Breast epithelium (tissue), 3 donors: Measurements from ENCODE around the gene BICD1.

ENCODE experiments used
- POLR2A ChIP-seq: fragments of 450-650 bp; IDR thresholded peaks from one replicate; pipeline ENCODE4 v1.6.1; 2016; ENCODE audit warnings: antibody characterized with exemption, mild to moderate bottlenecking, moderate library complexity
- TF ChIP-seq, protein P1 (sequence below), 3 donors: fragments of 450-650 bp; IDR thresholded peaks; one replicate each; pipeline ENCODE4 v1.5.1; 2016 to 2017; ENCODE audit warnings: antibody characterized with exemption in 3 of 3, mild to moderate bottlenecking in 3 of 3, moderate library complexity in 3 of 3

GRCh38 chr12:32254260-32254956, 147.8 kb downstream of the BICD1 start:
- TF ChIP-seq, protein P1, sequence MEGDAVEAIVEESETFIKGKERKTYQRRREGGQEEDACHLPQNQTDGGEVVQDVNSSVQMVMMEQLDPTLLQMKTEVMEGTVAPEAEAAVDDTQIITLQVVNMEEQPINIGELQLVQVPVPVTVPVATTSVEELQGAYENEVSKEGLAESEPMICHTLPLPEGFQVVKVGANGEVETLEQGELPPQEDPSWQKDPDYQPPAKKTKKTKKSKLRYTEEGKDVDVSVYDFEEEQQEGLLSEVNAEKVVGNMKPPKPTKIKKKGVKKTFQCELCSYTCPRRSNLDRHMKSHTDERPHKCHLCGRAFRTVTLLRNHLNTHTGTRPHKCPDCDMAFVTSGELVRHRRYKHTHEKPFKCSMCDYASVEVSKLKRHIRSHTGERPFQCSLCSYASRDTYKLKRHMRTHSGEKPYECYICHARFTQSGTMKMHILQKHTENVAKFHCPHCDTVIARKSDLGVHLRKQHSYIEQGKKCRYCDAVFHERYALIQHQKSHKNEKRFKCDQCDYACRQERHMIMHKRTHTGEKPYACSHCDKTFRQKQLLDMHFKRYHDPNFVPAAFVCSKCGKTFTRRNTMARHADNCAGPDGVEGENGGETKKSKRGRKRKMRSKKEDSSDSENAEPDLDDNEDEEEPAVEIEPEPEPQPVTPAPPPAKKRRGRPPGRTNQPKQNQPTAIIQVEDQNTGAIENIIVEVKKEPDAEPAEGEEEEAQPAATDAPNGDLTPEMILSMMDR (IDR thresholded peaks at IDR 0.05): no peak
- no peak for TF ChIP-seq POLR2A
